Tibial nerve (tissue), 4 donors: ENCODE measurements around the gene EEPD1. TPM values are rescaled to one million over a fixed set of nuclear protein-coding genes. Genes with fewer than 3 reads are reported as not detected.

Source experiments
- DNase-seq, 2 donors: peaks; one replicate each; pipeline ENCODE4 v3.0.0-alpha.2; 2019; ENCODE audit warnings: low spot score in 2 of 2
- H3K27ac ChIP-seq, 4 donors: fragments of 200-600 bp; sonication (generic) in 3 of 4; one replicate each; pipeline ENCODE4 v1.5.1; 2017 to 2019; ENCODE audit warnings: mild to moderate bottlenecking in 1 of 4
- H3K27me3 ChIP-seq, 2 donors: fragments of 200-600 bp; sonication (generic) in 1 of 2; one replicate each; pipeline versions ENCODE4 v1.5.1 to v1.6.0; 2017 to 2019
- H3K36me3 ChIP-seq, 3 donors: fragments of 200-600 bp; sonication (generic); one replicate each; pipeline ENCODE4 v1.5.1; 2018 to 2019
- H3K4me1 ChIP-seq, 4 donors: fragments of 200-600 bp; sonication (generic) in 3 of 4; one replicate each; pipeline ENCODE4 v1.5.1; 2017 to 2019
- H3K4me3 ChIP-seq, 4 donors: fragments of 200-600 bp; sonication (generic) in 3 of 4; one replicate each; pipeline ENCODE4 v1.5.1; 2017 to 2019; ENCODE audit warnings: mild to moderate bottlenecking in 1 of 4, moderate library complexity in 1 of 4
- H3K9me3 ChIP-seq, 4 donors: fragments of 200-600 bp; sonication (generic) in 3 of 4; one replicate each; pipeline ENCODE4 v1.5.1; 2017 to 2019
- CTCF ChIP-seq, 5 experiments: fragments of 200-600 bp in 3 of 5; fragments of 450-650 bp in 2 of 5; sonication (generic) in 3 of 5; IDR thresholded peaks; one replicate each; pipeline ENCODE4 v1.5.1; 2016 to 2019; ENCODE audit warnings: antibody characterized with exemption in 5 of 5, mild to moderate bottlenecking in 3 of 5, moderate library complexity in 2 of 5
- EP300 ChIP-seq, 2 donors: sonication (generic); formaldehyde crosslinking; IDR thresholded peaks; one replicate each; pipeline ENCODE4 v1.6.1; 2017; ENCODE audit warnings: antibody characterized with exemption in 2 of 2, mild to moderate bottlenecking in 1 of 2
- POLR2A ChIP-seq, 2 donors: fragments of 450-650 bp; IDR thresholded peaks; one replicate each; pipeline ENCODE4 v1.6.1; 2017; ENCODE audit warnings: antibody characterized with exemption in 2 of 2, mild to moderate bottlenecking in 2 of 2, moderate library complexity in 2 of 2
- WGBS, 2 donors: methylation state at CpG; one replicate each; pipeline ENCODE4 v1.1.5; 2018; 5-methylcytosine and 5-hydroxymethylcytosine counted together
- total RNA-seq, 4 donors: library from RNA; depleted of rRNA; stranded (reverse); fragments of >200 nt; gene quantifications; one replicate each; pipeline ENCODE4 v1.1.0, GENCODE V29; 2016

EEPD1 gene
- total RNA-seq, 4 donors from 2014 or later: 9.0 to 18.0 (median 16.5) TPM

GRCh38 chr7:36217211-36217960 is 64.3 kb downstream of the EEPD1 start:
- Histone ChIP-seq H3K4me3 (no peak overlapping the region), H3K27ac (no peak overlapping the region), H3K36me3 (no peaks in the 10 kb centered on the region), H3K27me3 (no peaks in the 10 kb centered on the region), H3K9me3 (no peaks in the 10 kb centered on the region), H3K4me1 (no peaks in the 10 kb centered on the region)
- DNase-seq: no peak
- WGBS, 2 donors: 87 to 93% methylated on average over 4 of the region's 4 CpGs
- TF ChIP-seq EP300 (IDR thresholded peaks at IDR 0.05) (no peak), CTCF (IDR thresholded peaks at IDR 0.05) (no peak), POLR2A (IDR thresholded peaks at IDR 0.05) (no peak)

GRCh38 chr7:36217961-36218284 is 64.9 kb downstream of the EEPD1 start:
- H3K9me3 ChIP-seq: no peaks in the 10 kb centered on the region
- H3K4me3 ChIP-seq: no peak overlapping the region
- TF ChIP-seq CTCF (IDR thresholded peaks at IDR 0.05) (no peak), POLR2A (IDR thresholded peaks at IDR 0.05) (no peak), EP300 (IDR thresholded peaks at IDR 0.05) (no peak)
- H3K27ac ChIP-seq: no peak overlapping the region
- 57 to 59% methylated on average over 5 of the region's 5 CpGs for WGBS, 2 donors
- no peak for DNase-seq
- no peaks in the 10 kb centered on the region for H3K4me1 ChIP-seq
- H3K36me3 ChIP-seq: no peaks in the 10 kb centered on the region
- H3K27me3 ChIP-seq: no peaks in the 10 kb centered on the region

- TF ChIP-seq CTCF (IDR thresholded peaks at IDR 0.05): no peak
- no peak for TF ChIP-seq EP300 (IDR thresholded peaks at IDR 0.05)
- no peak for TF ChIP-seq POLR2A (IDR thresholded peaks at IDR 0.05)
- Histone ChIP-seq H3K36me3 (no peaks in the 10 kb centered on the region), H3K27me3 (no peaks in the 10 kb centered on the region), H3K4me3 (no peak overlapping the region), H3K27ac (no peak overlapping the region), H3K9me3 (no peaks in the 10 kb centered on the region), H3K4me1 (no peaks in the 10 kb centered on the region)
- 88 to 92% methylated on average over 1 of the region's 1 CpG for WGBS, 2 donors
- DNase-seq: no peak
These were observed 66.4 kb downstream of the EEPD1 start for GRCh38 chr7:36219429-36219828.

- no peak for DNase-seq
- Histone ChIP-seq H3K9me3 (no peaks in the 10 kb centered on the region), H3K27me3 (no peaks in the 10 kb centered on the region), H3K27ac (no peak overlapping the region), H3K36me3 (no peaks in the 10 kb centered on the region), H3K4me1 (peaks cover 0 to 8% (median 0%) of the 10 kb centered on the region in 4 donors), H3K4me3 (no peak overlapping the region)
- TF ChIP-seq EP300 (IDR thresholded peaks at IDR 0.05) (no peak), CTCF (IDR thresholded peaks at IDR 0.05) (no peak), POLR2A (IDR thresholded peaks at IDR 0.05) (no peak)
These were observed 70.8 kb downstream of the EEPD1 start for GRCh38 chr7:36223851-36224250.

DNA sequence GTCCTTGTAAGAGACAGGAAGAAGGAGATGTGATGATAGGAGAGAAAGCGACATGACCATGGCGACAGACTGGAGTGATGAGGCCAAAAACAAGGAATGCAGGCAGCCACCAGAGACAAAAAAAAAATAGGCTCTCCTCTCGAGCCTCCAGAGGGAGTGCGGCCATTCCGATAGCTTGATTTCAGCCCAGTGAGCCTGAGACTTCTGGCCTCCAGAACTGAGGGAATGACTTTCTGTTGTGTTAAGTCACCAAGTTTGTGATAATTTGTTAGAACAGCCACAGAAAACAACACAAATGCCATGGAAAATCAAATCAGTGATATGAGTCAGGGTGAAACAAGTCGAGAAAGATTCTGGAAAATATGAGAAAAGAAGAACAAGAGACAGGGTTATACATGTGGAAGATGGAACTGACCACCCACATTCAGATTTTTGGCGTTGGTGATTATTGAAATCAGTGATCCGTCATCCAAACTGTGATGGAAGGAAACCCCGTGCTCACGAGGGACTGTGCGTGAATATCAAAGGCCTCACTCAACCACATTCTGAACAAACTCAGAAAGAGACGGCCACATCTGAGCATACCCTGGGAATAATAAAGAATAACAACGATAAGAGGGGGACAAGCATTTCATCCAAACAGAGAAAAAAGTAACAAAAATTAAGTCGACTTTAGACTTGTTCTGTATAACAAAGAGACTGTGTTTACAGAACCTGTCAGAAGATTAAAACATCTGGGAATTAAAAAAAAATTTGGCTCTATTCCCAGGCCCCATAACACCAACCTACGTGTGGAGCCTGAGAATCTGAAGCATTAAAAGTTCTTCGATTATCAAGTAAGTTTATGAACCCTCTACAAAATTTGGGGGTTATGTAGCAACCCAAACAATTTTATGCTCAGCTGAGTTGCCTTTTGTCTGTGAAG is 72.1 kb downstream of the EEPD1 start:
- peak in 1 of 2 donors; percentile 12 for TF ChIP-seq EP300 (IDR thresholded peaks at IDR 0.05)
- TF ChIP-seq CTCF (IDR thresholded peaks at IDR 0.05): no peak
- peak overlapping the region in 2 of 4 donors; percentile 14 to 47 for H3K27ac ChIP-seq
- H3K27me3 ChIP-seq: no peaks in the 10 kb centered on the region
- 65 to 68% methylated on average over 16 of the region's 16 CpGs for WGBS, 2 donors
- H3K4me1 ChIP-seq: peaks cover 0 to 8% (median 0%) of the 10 kb centered on the region in 4 donors
- H3K9me3 ChIP-seq: no peaks in the 10 kb centered on the region
- no peaks in the 10 kb centered on the region for H3K36me3 ChIP-seq
- no peak overlapping the region for H3K4me3 ChIP-seq
- DNase-seq: no peak
